Adrenal gland (tissue), 5 donors: ENCODE data around the gene PTPN18.

Experiments
- POLR2A ChIP-seq, 2 donors: fragments of 450-650 bp; IDR thresholded peaks; one replicate each; pipeline ENCODE4 v1.6.1; 2017; ENCODE audit warnings: antibody characterized with exemption in 2 of 2, mild to moderate bottlenecking in 2 of 2, moderate library complexity in 1 of 2
- TF ChIP-seq, protein P1 (sequence below), 6 experiments: fragments of 450-650 bp in 4 of 6; fragments of 200-600 bp in 2 of 6; sonication (generic) in 1 of 6; IDR thresholded peaks; 1 replicate in 5 of 6; 2 replicates in 1 of 6; pipeline versions ENCODE4 v1.5.1 to v1.8.0; 2016 to 2021; ENCODE audit warnings: antibody characterized with exemption in 6 of 6, mild to moderate bottlenecking in 2 of 6, moderate library complexity in 1 of 6
- donor health status: DM: no; HTN: no; CAD: no.

DNA sequence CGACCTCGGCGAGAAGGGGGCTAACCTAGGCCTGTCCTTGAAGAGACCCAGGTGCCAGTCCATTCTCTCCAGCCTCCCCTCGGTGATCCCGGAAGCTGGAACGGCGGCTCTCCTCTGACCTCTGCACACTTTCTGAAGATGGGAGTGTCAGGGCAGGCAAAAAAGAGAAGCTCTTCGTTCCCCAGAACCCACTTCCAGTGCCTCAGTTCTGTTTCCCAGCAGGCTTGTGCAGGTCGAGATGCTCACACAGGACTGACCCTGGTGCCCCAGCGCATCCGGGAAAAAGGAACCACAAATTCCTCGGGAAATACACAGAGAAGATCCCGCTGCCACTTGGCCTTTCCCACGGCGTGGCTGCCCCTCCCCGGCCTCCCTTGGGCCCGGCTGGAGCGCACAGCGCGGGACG is 681 bp upstream of the PTPN18 start:
- TF ChIP-seq, protein P1, sequence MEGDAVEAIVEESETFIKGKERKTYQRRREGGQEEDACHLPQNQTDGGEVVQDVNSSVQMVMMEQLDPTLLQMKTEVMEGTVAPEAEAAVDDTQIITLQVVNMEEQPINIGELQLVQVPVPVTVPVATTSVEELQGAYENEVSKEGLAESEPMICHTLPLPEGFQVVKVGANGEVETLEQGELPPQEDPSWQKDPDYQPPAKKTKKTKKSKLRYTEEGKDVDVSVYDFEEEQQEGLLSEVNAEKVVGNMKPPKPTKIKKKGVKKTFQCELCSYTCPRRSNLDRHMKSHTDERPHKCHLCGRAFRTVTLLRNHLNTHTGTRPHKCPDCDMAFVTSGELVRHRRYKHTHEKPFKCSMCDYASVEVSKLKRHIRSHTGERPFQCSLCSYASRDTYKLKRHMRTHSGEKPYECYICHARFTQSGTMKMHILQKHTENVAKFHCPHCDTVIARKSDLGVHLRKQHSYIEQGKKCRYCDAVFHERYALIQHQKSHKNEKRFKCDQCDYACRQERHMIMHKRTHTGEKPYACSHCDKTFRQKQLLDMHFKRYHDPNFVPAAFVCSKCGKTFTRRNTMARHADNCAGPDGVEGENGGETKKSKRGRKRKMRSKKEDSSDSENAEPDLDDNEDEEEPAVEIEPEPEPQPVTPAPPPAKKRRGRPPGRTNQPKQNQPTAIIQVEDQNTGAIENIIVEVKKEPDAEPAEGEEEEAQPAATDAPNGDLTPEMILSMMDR (IDR thresholded peaks at IDR 0.05): no peak
- TF ChIP-seq POLR2A (IDR thresholded peaks at IDR 0.05): no peak
